Large intestine (tissue), 3 donors: ENCODE measurements around the gene TRAK2. TPM values are rescaled to one million over a fixed set of nuclear protein-coding genes. Genes with fewer than 3 reads are reported as not detected.
"Not testable (repeated sequence)": the region's sequence is repeated elsewhere in the genome, so short reads cannot be mapped to it uniquely, and the experiment has no call there.

Experiments
- DNase-seq, 2 donors: peaks; one replicate each; pipeline versions ENCODE4 v3.0.0 to v3.0.0-alpha.2; 2013
- H3K27ac ChIP-seq: one replicate; pipeline ENCODE4 v1.5.1; 2013; ENCODE audit warnings: low read length
- H3K27me3 ChIP-seq: 2 replicates; pipeline ENCODE4 v1.6.1; 2013; ENCODE audit warnings: low read length; ENCODE audit not compliant: control insufficient read depth, insufficient read depth
- H3K36me3 ChIP-seq: 2 replicates; pipeline ENCODE4 v1.6.1; 2013; ENCODE audit warnings: low read length; ENCODE audit not compliant: control insufficient read depth, insufficient read depth
- H3K4me1 ChIP-seq: one replicate; pipeline ENCODE4 v1.6.1; 2013; ENCODE audit warnings: low read length; ENCODE audit not compliant: control insufficient read depth, insufficient read depth
- H3K4me3 ChIP-seq: one replicate; pipeline ENCODE4 v1.5.1; 2013; ENCODE audit warnings: low read length
- H3K9me3 ChIP-seq: one replicate; pipeline ENCODE4 v1.6.1; 2013; ENCODE audit warnings: mild to moderate bottlenecking, low read depth, low read length, moderate library complexity; ENCODE audit not compliant: control insufficient read depth
- WGBS: methylation state at CpG from one replicate; pipeline ENCODE4 v1.1.5; 2013; ENCODE audit warnings: low lambda C conversion rate; ENCODE audit not compliant: insufficient coverage; 5-methylcytosine and 5-hydroxymethylcytosine counted together
- polyA plus RNA-seq: library from polyadenylated mRNA; unstranded; fragments of 120-200 nt; gene quantifications from one replicate; pipeline ENCODE4 v1.2.1, GENCODE V29; 2013

TRAK2 gene
- polyA plus RNA-seq, 1 donor, result 24.5 TPM

DNA sequence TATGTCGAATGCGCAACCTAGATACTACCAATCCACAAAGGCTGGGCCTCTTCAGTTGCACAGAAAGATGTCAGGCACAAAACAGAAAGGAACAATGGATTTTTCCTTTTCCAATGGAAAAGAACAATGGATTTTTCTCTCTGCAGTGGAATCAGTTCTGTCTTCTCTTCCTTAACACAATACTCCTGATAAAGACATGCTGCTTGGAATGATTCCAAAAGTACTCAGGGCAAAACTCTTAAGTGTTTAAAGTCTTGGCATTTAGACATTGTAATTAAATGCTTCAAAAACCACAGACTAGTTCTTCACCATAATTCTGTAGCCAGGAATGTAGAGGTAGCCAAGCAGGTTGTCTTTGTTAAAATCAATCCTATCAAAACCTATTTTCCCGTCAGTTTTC lies 47.4 kb downstream of the TRAK2 start:
- H3K4me3 ChIP-seq, result no peak overlapping the region
- WGBS, result 90% methylated on average over 2 of the region's 3 CpGs
- DNase-seq, result no peak
- H3K27ac ChIP-seq, result no peak overlapping the region
- H3K4me1 ChIP-seq, result peaks cover 28% of the 10 kb centered on the region
- no peaks in the 10 kb centered on the region for H3K27me3 ChIP-seq
- H3K9me3 ChIP-seq, result no peaks in the 10 kb centered on the region
- H3K36me3 ChIP-seq, result peaks cover 3% of the 10 kb centered on the region

DNA sequence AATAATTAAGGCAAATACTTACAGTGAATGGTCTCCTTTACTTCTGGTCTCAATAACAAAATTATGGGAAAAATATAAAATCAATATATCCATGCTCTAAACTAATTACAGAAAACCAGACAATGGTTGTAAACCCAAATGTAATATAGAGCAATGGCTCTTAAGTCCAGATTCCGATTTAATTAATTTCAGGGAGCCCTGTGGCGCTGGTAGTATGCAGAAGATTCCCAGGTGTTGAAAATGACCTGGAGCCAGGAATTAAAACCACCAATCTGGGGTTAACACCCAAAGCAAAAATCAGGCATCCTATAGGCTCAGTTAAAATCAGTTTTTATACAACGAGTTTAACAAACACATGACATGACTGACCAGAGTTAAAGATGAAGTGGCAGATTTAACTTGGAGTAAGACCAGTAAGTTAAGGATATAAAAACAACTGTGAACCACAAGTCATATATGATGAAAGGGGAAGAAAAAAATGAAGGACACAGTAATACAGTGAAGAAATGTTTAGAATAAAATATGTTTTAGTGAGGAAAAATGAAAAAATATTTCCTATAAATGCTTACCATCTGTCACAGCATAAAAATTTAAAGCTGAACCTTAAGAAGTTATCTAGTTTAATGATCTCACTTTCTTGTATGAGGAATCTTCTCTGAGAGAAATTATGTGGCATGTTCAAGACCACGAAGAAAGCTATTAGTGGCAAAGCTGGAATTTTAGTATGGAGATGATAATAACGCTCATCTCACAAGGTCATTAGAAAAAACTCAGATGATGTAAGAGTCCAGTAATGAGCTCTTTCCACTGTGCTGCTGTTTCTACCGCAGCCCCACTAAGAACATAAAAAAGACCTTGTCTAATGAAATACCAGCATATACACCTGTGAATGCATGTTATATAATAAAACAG lies 48.4 kb downstream of the TRAK2 start:
- Histone ChIP-seq H3K27me3 (no peaks in the 10 kb centered on the region), H3K9me3 (no peaks in the 10 kb centered on the region), H3K4me1 (peaks cover 28% of the 10 kb centered on the region), H3K4me3 (no peak overlapping the region), H3K36me3 (peaks cover 5% of the 10 kb centered on the region), H3K27ac (no peak overlapping the region)
- WGBS, result 63% methylated on average over 4 of the region's 6 CpGs
- peak in 1 of 2 donors; percentile 45 for DNase-seq

DNA sequence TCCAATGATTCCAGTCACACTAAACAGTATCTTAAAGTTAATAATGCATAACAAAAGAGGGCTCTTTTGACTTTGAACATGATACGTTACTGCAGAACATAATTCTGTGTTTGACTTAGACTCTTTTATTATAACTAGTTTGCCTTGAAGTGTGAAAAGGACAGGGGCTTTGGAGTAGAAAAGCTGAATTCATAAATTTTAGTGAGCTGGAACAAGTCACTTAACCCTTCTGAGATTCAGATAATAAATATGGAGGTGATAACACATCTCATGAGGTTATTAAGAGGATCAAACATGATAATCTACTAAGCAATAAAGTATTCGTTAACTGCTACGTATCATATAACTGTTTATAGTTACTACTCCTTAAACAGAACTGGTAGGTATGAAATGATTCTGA lies 49.4 kb downstream of the TRAK2 start:
- Histone ChIP-seq H3K36me3 (peaks cover 9% of the 10 kb centered on the region), H3K4me3 (no peak overlapping the region), H3K9me3 (no peaks in the 10 kb centered on the region), H3K27ac (no peak overlapping the region), H3K4me1 (peaks cover 28% of the 10 kb centered on the region), H3K27me3 (no peaks in the 10 kb centered on the region)
- no CpG with 5 or more reads among the region's 3 CpGs for WGBS
- DNase-seq, result no peak

DNA sequence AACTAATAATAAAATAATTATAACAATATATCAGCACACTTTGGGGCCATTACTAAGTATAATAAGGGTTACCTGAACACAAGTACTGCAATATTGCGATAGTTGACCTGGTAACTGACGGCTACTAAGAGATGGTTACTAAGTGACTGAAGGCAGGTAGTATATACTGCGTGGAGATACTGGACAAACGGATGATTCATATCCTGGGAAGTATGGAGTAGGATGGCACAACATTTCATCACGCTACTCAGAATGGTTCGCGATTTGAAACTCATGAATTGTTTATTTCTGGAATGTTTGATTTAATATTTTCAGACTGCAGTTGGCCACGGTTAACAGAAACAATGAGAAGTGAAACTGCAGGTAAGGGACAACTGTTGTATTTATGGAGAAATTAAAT lies 54.7 kb downstream of the TRAK2 start:
- peaks cover 24% of the 10 kb centered on the region for H3K36me3 ChIP-seq
- no peaks in the 10 kb centered on the region for H3K4me1 ChIP-seq
- DNase-seq, result no peak
- no peak overlapping the region for H3K4me3 ChIP-seq
- no peaks in the 10 kb centered on the region for H3K27me3 ChIP-seq
- 86% methylated on average over 5 of the region's 8 CpGs for WGBS
- no peaks in the 10 kb centered on the region for H3K9me3 ChIP-seq
- H3K27ac ChIP-seq, result no peak overlapping the region

DNA sequence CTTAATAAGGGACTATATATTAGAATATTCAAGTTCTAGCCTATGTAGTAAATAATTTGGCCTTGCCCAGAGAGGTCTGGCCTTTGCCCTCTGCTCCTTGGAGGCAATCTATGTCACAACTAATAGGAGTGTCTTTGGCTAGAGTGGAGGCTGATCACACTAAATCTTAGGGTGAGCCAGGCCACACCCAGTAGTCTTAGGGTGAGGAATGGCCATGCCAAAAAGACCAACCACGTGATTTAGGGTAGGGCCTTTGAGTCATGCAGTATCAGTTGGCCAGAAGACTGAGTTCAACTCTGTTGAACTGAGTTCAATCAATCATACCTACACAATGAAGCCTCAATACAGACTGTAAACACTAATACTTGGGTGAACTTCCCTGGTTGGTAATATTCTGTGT lies 68.1 kb downstream of the TRAK2 start:
- no peaks in the 10 kb centered on the region for H3K9me3 ChIP-seq
- no peak overlapping the region for H3K27ac ChIP-seq
- peaks cover 55% of the 10 kb centered on the region for H3K36me3 ChIP-seq
- no CpG with 5 or more reads among the region's 1 CpG for WGBS
- H3K4me1 ChIP-seq, result peaks cover 2% of the 10 kb centered on the region
- DNase-seq, result peak; percentile 28 to 31
- H3K27me3 ChIP-seq, result no peaks in the 10 kb centered on the region
- no peak overlapping the region for H3K4me3 ChIP-seq

DNA sequence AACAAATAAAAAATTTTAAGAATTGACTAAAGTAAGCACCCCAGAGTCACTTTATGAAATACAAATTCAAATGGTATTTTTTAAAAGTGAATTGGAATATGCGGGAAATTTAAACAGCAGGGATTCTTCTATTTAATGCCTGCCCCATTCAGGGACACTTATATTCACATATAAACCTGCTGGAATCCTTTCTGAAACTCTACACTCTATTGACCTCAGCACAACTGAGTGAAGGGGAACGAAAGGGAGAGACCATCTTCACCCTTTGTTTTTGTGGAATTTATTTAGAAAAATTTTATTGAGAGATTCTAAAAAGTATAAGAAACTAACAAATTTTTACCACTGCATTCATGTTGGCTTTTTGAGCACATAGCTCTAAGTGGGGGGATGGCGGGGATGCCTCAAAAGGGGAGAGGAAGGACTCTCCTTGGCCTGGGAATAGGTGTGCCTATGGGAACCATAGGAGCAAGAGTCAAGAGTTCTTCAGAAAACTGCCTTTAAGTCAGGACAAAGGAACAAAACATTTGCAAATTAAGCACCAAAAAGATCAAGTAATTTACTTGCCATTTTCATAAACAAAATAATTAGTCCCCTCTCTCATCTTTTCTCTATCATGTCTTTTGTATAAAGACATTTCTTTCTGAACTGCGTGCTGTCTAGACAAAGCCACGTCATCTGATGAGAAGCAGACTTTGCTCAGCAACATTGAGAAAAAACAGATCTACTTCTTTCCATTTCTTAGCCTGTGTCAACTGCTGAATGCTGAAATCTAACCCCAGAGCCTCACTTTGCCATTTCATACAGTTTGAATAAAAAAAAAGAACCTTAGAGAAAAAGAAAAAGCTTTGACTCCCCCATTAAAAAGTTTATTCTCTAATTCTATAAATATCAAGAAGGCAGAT lies 72.5 kb downstream of the TRAK2 start:
- peaks cover 2% of the 10 kb centered on the region for H3K4me1 ChIP-seq
- no peaks in the 10 kb centered on the region for H3K27me3 ChIP-seq
- no peak overlapping the region for H3K4me3 ChIP-seq
- no peaks in the 10 kb centered on the region for H3K9me3 ChIP-seq
- no peak overlapping the region for H3K27ac ChIP-seq
- DNase-seq, result no peak
- peaks cover 28% of the 10 kb centered on the region for H3K36me3 ChIP-seq
- WGBS, result 77% methylated on average over 4 of the region's 5 CpGs

DNA sequence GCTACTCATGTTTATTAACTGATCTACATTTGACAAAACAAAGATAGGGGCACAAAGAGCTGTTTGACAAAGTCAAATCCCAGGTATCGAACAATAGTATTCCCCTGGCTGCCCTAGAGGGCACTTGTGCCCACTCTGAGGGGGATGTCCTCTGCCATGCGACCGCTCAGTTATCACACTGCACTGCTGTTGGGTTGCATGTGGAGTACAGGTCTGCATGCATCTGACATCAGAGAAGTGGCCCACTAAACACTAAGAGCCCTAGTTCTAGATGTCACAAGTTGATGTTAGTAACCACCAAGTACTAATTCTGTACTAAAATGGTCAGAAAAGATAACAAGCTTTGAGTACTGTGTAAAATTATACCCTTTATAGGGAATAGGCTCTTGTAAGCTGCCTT lies 74.0 kb downstream of the TRAK2 start:
- Histone ChIP-seq H3K4me3 (no peak overlapping the region), H3K9me3 (no peaks in the 10 kb centered on the region), H3K36me3 (peaks cover 20% of the 10 kb centered on the region), H3K27ac (no peak overlapping the region), H3K4me1 (no peaks in the 10 kb centered on the region), H3K27me3 (no peaks in the 10 kb centered on the region)
- no CpG with 5 or more reads among the region's 3 CpGs for WGBS
- no peak for DNase-seq

DNA sequence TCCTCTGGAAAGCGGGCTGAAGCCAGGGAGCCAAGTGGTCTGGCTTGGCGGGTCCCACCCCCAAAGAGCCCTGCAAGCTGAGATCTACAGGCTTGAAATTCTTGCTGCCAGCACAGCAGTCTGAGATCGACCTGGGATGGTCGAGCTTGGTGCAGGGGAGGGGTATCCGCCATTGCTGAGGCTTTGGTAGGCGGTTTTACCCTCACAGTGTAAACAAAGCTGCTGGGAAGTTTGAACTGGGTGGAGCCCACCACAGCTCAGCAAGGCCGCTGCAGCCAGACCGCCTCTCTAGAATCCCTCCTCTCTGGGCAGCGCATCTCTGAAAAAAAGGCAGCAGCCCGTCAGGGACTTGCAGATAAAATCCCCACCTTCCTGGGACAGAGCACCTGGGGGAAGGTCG lies 81.5 kb downstream of the TRAK2 start:
- no peak overlapping the region for H3K27ac ChIP-seq
- H3K4me1 ChIP-seq, result no peaks in the 10 kb centered on the region
- H3K36me3 ChIP-seq, result peaks cover 2% of the 10 kb centered on the region
- no peaks in the 10 kb centered on the region for H3K27me3 ChIP-seq
- WGBS, result no CpG with 5 or more reads among the region's 11 CpGs
- H3K9me3 ChIP-seq, result peaks cover 7% of the 10 kb centered on the region
- no peak overlapping the region for H3K4me3 ChIP-seq
- DNase-seq, result no peak

DNA sequence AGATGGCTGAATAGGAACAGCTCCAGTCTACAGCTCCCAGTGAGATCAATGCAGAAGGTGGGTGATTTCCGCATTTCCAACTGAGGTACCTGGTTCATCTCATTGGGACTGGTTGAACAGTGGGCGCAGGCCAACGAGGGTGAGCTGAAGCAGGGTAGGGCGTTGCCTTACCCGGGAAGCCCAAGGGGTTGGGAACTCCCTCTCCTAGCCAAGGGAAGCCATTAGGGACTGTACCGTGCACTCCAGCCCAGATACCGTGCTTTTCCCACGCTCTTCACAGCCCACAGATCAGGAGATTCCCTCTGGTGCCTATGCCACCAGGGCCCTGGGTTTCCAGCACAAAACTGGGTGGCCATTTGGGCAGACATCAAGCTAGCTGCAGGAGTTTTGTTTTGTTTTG lies 81.9 kb downstream of the TRAK2 start:
- DNase-seq, H3K27me3 ChIP-seq, H3K27ac ChIP-seq, H3K36me3 ChIP-seq, H3K4me3 ChIP-seq, H3K9me3 ChIP-seq, H3K4me1 ChIP-seq: not testable (repeated sequence)
- no CpG with 5 or more reads among the region's 8 CpGs for WGBS

DNA sequence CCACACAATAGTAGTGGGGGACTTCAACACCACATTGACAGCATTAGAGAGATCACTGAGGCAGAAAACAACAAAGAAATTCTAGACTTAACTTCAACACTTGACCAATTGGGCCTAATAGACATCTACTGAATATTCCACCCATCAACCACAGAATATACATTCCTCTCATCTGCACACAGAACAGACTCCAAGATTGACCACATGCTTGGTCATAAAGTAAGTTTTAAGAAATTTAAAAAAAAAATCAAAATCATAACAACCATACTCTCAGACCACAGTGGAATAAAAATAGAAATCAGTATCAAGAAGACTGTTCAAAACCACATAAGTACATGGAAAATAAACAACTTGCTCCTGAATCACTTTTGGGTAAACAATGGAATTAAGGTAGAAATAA lies 85.1 kb downstream of the TRAK2 start:
- Histone ChIP-seq H3K27ac (no peak overlapping the region), H3K4me3 (no peak overlapping the region), H3K36me3 (peaks cover 13% of the 10 kb centered on the region), H3K4me1 (no peaks in the 10 kb centered on the region), H3K9me3 (peaks cover 12% of the 10 kb centered on the region), H3K27me3 (no peaks in the 10 kb centered on the region)
- no peak for DNase-seq
